Activated effector memory CD4-positive, alpha-beta T cell treated with anti-CD3 and anti-CD28 coated beads, Interleukin-2, amount 50 U/mL, for 16 hours (primary cell): Measurements from ENCODE around the gene CSTPP1.

ENCODE experiments used
- DNase-seq: peaks from one replicate; pipeline ENCODE4 v3.0.0-alpha.2; 2020

The CSTPP1 gene

GRCh38 chr11:47165253-47165840, 228.8 kb downstream of the CSTPP1 start:
- no peak for DNase-seq

GRCh38 chr11:47166368-47166767, 229.8 kb downstream of the CSTPP1 start:
- DNase-seq = no peak

GRCh38 chr11:47171061-47171838, 234.7 kb downstream of the CSTPP1 start:
- no peak for DNase-seq

- DNase-seq = no peak
These were observed 235.3 kb downstream of the CSTPP1 start for GRCh38 chr11:47171856-47172255.

- no peak for DNase-seq
These were observed 236.3 kb downstream of the CSTPP1 start for GRCh38 chr11:47172740-47173336.

GRCh38 chr11:47175746-47176327, 239.3 kb downstream of the CSTPP1 start:
- no peak for DNase-seq

GRCh38 chr11:47176328-47177228, 240.0 kb downstream of the CSTPP1 start, which contains the start of gene ARFGAP2:
TSS of gene ARFGAP2 (minus strand) at chr11:47176879. CDS start at chr11:47176853, 26 bp downstream.
- peak; percentile 99 for DNase-seq

GRCh38 chr11:47177229-47177845, 240.8 kb downstream of the CSTPP1 start:
- DNase-seq = peak; percentile 90

- no peak for DNase-seq
These were observed 241.3 kb downstream of the CSTPP1 start for GRCh38 chr11:47177846-47178245.

- DNase-seq = no peak
These were observed 241.8 kb downstream of the CSTPP1 start for GRCh38 chr11:47178316-47178715.

GRCh38 chr11:47178737-47179654, 242.4 kb downstream of the CSTPP1 start:
- no peak for DNase-seq

- DNase-seq = peak; percentile 75
These were observed 243.1 kb downstream of the CSTPP1 start for GRCh38 chr11:47179655-47179991.

GRCh38 chr11:47180006-47180787, 243.6 kb downstream of the CSTPP1 start:
- no peak for DNase-seq

GRCh38 chr11:47181271-47181670, 244.7 kb downstream of the CSTPP1 start:
- no peak for DNase-seq

- DNase-seq = no peak
These were observed 245.8 kb downstream of the CSTPP1 start for GRCh38 chr11:47182380-47182779.

- no peak for DNase-seq
These were observed 246.7 kb downstream of the CSTPP1 start for GRCh38 chr11:47183031-47183856.

- DNase-seq = no peak
These were observed 247.4 kb downstream of the CSTPP1 start for GRCh38 chr11:47183969-47184368.

- no peak for DNase-seq
These were observed 248.2 kb downstream of the CSTPP1 start for GRCh38 chr11:47184711-47185304.
